Stimulated activated CD4-positive, alpha-beta T cell treated with anti-CD3 and anti-CD28 coated beads, Interleukin-15, amount 100 ng/mL, for 48 hours (primary cell): ENCODE measurements around the gene PHKG2.

Experiments
- DNase-seq, 2 donors: peaks; one replicate each; pipeline ENCODE4 v3.0.0-alpha.2; 2020; ENCODE audit warnings: low read depth in 2 of 2

The PHKG2 gene

GRCh38 chr16:30773826-30774225 is 25.6 kb downstream of the PHKG2 start:
- DNase-seq = no peak

GRCh38 chr16:30774367-30775130 is 26.3 kb downstream of the PHKG2 start:
- no peak for DNase-seq

- no peak for DNase-seq
Observed at GRCh38 chr16:30775131-30775391, 26.8 kb downstream of the PHKG2 start.

- DNase-seq = peak; percentile 51 to 54
Observed at GRCh38 chr16:30775392-30776188, 27.4 kb downstream of the PHKG2 start.

GRCh38 chr16:30777591-30778297 is 29.5 kb downstream of the PHKG2 start:
- no peak for DNase-seq

- DNase-seq = no peak
Observed at GRCh38 chr16:30778549-30779244, 30.5 kb downstream of the PHKG2 start.

- no peak for DNase-seq
Observed at GRCh38 chr16:30779596-30779995, 31.4 kb downstream of the PHKG2 start.

- no peak for DNase-seq
Observed at GRCh38 chr16:30780021-30780420, 31.8 kb downstream of the PHKG2 start.

- DNase-seq = no peak
Observed at GRCh38 chr16:30780549-30780948, 32.3 kb downstream of the PHKG2 start.

GRCh38 chr16:30782486-30783279 is 34.5 kb downstream of the PHKG2 start:
- DNase-seq = no peak

GRCh38 chr16:30783280-30784109 is 35.3 kb downstream of the PHKG2 start:
- DNase-seq = no peak

GRCh38 chr16:30784215-30784614 is 36.0 kb downstream of the PHKG2 start:
- DNase-seq = no peak

- no peak for DNase-seq
Observed at GRCh38 chr16:30785126-30786106, 37.2 kb downstream of the PHKG2 start.

GRCh38 chr16:30786115-30786935 is 38.1 kb downstream of the PHKG2 start:
- no peak for DNase-seq

GRCh38 chr16:30786936-30787612 is 38.8 kb downstream of the PHKG2 start, which contains the start of gene ZNF629:
Gene ZNF629 (minus strand): TSS chr16:30787205. CDS start chr16:30784482, 2,723 bp downstream.
- DNase-seq = no peak

- no peak for DNase-seq
Observed at GRCh38 chr16:30787613-30788378, 39.6 kb downstream of the PHKG2 start.
